Activated naive CD4-positive, alpha-beta T cell treated with Interleukin-2 at 50 U/mL for 16 hours (primary cell): ENCODE results near the gene ZNF148.
"Not testable (repeated sequence)": the region's sequence is repeated elsewhere in the genome, so short reads cannot be mapped to it uniquely, and the experiment has no call there.

ENCODE experiments used
- DNase-seq: peaks from one replicate; pipeline ENCODE4 v3.0.0-alpha.2; 2020

ZNF148 gene

DNA sequence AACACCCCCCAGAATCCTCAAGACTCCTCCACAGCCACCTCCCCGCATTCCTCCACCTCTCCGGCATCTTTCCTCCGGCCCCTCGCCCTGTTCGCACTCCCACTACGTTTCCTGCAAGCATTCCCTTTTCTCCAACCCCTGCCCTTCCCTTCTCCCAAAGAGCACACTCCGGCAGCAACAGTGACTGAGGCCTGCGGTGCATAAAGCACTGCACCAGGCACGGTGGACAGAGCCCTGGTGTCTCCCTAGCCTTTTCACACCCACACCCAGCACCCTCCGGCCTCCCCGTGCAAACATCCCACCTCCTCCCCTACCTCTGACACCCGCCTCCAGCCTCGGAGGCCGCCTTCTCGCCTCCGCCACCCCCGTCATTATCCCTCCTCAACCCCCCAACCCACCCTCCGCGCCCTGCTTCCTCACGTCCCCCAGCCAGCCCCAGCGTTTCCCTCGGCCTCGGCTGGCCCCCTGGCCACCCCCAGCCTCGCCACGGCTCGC, 577 bp downstream of the ZNF148 start:
- peak; percentile 41 for DNase-seq

DNA sequence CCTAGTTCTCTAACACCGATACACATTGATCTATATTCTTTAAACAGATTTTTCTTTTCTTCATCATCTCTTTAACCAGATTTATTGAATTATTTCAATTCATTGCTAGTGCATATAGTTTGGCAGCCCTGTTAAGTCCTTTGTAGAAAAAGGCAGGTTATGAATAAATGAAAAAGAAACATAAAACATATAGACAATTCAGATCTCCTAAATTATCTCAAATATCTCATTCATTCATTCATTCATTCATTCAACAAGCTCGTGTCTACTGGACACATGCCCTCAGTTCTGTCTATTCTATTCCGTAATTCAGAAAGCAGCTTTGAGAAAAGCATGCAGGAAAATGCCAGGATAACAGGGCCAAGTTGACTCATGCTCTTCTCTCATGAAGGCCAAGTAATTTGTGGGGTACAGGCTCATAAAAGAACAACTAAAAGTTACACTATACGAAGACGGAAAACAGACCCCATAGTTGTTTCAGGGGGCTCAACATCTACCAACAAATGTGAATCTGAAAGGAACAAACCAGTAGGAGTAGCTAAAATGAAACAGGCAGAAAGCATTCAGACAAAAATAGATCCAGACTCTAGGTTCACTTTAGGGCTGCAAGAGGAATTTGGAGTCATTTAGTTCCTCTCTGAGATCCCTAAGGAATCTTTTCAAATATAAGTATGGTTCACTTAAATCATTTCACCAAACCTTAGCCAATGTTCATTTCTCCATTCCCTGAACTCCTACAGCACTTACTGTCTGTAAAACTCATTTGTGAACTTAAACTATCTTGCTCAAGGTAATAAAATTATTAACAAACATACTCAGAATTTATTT, 7.5 kb downstream of the ZNF148 start:
- DNase-seq: no peak

DNA sequence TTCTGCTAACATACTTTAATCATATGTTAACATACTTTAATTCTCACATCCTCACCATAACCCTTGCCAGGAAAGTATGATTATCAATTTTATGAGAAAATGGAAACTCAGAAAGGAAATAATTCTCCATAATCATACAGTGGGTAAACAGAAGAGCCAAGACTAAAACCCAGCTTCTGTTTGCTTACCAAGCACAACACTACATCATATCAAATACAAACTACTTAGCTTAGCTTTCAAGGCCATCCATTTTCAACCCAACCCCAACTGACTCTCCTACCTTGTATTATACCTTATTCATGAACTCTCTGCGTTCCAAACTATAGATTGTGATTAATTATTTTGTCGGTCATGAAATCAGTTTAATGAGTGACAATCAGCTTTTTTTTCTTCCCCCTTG, 9.0 kb downstream of the ZNF148 start:
- DNase-seq: no peak

DNA sequence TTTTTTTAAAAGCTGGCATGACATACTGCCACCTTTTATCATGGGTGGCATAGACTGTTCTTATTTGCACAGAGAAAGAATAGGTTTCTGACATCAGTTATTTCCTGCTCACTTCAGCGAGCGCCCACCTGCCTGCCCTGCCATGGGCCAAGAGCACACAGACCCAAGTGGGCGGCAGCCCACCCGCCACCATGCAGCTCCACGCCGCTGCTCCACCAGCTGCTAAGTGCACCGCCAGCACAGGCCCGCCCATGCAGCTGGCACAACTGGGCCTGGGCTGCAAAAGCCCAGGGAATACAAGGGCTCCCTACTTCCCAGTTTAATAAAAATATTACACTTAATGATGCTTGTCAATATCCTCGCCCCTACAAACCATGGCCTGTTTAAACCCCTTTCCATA, 15.4 kb downstream of the ZNF148 start:
- DNase-seq: no peak

DNA sequence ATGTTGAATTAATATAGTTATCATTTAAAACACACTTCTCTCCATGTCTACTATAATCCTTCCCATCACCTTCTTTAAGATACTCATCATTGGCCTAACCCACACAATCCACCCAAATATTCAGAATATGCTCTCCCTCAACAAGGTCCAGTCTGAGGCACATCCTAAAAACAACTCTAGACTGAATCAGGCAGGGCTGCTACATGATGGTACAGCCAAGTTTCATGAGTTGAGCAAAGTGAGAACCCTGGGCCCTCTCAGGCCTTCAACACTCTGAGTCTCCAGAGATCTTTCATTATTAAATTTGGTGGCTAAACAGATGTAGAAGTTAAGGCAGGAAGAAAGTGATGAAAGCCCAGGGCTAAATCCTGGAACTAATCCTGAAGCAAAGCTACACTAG, 16.2 kb downstream of the ZNF148 start:
- DNase-seq: no peak

DNA sequence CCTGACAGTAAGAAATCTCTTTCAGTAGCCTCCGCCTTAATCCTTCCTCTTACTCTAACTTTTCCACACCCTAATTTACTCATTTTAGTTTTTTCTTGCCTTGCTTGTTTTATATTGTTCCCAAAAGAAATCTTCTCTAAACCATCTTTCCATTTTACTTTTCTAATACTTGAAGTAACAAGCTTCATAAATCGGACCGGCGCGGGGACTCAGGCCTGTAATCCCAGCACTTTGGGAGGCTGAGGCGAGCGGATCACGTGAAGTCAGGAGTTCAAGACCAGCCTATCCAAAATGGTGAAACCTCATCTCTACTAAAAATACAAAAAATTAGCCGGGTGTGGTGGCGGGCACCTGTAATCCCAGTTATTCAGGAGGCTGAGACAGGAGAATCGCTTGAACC, 17.3 kb downstream of the ZNF148 start:
- no peak for DNase-seq

DNA sequence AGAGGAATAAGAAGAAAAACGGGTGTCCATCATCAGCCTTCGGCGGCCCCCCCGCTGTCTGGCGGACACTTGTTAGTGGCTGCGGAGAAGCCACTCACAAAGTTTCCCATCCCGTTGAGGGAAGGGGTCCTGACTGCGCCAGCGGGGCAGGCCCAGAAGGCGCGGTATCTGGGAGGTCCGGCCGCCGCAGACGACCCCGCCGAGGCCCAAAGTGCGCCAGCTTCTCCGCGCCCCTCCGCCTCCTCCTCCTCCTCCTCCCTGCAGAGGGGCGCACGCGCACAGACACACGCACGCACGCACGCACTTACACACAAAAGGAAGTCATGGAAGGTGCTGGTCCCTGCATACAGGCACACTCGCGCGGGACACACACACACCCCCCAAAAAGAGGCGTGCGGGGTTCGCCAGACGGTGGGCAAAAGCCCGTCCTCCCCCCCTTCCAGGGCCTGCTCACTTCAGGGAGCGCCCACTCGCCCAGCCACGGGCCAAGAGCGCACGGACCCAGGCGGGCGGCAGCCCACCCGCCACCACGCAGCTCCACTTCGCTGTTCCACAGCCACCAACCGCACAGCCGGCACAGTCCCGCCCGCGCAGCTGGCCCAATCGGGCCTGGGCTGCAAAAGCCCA, 18.0 kb downstream of the ZNF148 start:
- peak; percentile 48 for DNase-seq

DNA sequence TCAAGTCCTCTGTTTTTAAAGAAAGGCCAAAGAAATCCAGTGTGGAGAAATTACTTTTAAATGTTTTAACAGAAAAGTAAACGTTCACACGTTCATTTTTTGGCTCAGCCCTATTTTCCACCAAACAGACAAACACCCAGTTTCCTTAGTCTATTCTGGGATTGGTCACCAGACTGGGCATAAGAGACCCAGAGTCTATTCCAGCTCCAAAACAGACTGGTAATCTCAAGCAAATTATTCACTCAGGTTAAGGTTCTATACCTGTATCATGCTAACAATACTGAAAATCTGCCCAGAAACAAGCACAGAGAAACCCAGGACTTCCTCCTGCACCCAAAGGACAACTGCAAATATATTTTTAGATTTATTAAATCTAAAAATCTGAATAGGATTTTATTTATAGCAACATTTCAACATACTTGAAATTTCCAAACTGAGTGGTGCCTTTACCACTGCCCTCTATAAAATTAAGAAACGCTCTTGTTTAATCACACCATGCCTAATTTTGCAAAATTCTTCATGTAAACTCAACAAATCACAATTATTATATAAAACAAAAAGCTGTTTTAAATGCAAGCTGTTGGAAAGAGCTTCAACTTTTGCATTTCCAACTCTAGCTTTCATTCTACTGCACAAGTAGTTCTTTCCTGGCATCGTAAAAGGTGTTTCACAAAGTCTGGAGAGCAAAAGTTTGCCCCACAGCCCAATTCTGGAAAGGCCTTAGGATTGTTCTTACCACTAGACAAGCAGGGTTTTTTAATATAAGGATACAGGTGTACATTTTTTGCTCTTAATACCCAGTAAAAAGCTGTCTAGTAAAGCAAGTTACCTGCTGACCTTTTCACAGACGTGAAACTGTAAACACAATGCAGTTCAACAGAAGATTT, 18.7 kb downstream of the ZNF148 start:
- no peak for DNase-seq

DNA sequence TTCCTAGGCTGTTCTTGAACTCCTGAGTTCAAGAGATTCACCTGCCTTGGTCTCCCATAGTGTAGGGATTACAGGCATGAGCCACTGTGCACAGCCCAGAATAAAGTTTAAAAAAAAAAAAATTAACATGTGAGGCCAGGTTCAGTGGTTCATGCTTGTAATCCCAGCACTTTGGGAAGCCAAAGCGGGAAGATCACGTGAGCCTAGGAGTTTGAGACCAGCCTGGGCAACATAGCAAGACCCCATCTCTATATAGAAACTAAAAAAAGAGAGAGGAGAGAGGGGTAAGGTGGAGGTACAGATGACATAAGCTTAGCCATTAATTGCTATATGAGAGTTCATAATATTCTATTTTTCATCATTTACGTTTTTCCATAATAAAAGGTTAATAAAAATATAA, 21.5 kb downstream of the ZNF148 start:
- no peak for DNase-seq

DNA sequence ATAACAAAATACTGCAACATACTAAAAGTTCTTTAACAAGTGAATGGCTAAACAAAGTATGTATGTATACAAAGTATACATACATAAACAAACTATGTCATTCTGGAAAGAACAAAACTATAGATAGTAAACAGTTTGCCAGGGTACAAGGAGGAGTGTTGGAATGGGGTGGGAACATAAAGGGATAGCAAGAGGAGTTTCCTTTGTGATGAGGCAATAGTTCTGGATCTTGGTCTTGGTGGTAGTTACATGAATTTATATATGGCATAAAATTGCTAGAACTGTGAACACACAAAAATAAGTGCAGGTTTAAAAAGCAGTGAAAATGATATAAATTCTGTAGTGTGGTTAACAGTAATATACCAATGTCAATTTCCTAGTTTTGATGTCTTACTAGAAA, 22.0 kb downstream of the ZNF148 start:
- DNase-seq: no peak

DNA sequence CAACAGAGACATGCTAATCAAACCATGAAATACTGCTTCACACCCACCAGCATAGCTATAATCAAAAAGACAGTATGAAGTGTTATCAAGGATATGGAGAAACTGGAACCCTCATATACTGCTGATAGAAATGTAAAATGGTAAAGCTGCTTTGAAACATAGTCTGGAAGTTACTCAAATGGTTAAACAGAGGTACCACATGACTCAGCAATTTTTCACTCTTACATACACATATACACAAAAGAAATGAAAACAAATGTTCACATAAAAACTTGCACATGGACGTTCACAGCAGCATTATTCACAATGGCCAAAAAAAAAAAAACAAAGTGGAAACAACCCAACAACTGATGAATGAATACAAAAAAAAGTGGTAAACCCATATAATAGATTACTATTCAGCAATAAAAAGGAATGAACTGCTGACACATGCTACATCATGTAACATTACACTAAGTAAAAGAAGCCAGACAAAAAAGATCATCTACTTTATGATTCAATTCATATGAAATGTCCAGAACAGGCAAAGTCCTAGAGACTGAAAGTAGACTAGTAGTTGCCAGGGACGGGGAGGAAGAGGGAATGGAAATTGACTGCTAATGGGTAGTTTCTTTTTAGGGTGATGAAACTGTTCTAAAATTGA, 23.2 kb downstream of the ZNF148 start:
- DNase-seq: no peak

DNA sequence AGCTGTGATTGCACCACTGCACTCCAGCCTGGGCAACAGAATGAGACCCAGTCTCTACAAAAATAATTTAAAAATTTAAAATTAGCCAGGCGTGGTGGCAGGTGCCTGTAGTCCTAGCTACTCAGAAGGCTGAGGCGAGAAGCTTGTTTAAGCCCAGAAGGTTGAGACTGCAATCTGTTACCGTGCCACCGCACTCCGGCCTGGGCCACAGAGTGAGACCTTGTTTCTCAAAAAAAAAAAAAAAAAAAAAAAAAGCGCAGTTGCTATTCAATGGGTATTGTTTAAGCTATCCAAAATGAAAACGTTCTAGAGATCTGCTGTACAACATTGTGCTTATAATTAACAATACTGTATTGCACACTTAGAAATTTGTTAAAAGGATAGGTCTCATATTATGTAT, 24.0 kb downstream of the ZNF148 start:
- DNase-seq: no peak

DNA sequence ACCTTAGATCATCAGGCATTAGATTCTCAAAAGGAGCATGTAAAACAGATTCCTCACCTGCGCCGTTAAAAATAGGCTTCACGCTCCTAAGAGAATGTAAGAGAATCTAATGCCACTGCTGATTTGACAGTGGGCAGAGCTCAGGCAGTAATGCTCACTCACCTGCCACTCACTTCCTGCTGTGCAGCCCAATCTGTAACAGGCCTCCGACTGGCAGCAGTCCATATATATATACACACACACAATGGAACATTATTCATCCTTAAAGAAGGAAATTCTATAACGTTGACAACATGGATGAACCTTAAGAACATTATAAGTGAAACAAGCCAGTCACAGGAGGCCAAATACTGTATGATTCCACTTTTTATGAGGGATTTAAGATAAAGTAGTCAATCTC, 24.5 kb downstream of the ZNF148 start:
- no peak for DNase-seq

DNA sequence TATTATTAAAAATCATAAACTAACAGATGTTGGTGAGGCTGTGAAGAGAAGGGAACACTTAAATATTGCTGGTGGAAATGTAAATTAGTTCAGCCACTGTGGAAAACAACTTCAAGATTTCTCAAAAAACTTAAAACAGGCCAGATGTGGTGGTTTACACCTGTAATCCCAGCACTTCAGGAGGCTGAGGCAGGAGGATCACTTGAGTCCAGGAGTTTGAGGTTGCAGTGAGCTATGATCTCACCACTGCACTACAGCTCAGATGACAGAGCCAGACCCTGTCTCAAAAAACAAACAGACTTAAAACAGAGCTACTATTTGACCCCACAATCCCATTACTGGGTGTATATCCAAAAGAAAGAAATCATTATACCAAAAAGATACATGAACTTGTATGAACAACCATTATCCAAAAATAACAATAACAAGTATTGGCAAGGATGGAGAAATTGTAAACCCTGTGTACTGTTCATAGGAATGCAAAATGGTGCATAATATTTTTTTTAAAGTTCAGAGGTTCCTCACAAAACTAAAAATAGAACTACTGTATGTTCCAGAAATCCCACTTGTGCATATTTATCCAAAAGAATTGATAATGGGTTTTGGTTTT, 25.5 kb downstream of the ZNF148 start:
- DNase-seq: no peak

DNA sequence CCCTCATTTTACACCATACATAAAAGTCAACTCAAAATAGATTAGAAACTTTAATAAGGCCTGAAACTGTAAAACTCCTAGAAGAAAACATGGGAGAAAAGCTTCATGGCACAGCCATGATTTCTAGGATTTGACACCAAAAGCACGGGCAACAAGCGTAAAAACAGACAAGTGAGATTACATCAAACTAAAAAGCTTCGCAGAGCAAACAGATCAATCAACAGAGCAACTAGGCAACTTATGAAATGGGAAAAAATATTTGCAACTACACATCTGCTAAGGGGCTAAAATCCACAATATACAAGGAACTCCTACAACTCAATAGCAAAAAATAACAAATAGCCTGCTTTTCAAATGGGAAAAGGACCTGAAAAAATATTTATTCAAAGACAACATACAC, 26.1 kb downstream of the ZNF148 start:
- no peak for DNase-seq

DNA sequence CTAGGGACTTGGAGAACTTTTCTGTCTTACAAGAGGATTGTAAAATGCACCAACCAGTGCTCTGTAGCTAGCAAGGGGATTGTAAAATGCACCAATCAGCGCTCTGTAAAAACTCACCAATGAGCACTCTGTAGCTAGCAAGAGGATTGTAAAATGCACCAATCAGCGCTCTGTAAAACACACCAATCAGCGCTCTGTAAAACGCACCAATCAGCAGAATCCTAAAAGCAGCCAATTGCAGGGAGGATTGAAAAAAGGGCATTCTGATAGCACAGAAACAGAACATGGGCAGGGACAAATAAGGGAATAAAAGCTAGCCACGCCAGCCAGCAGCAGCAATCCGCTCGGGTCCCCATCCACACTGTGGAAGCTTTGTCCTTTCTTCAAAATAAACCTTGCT, 31.8 kb downstream of the ZNF148 start:
- not testable (repeated sequence) for DNase-seq

DNA sequence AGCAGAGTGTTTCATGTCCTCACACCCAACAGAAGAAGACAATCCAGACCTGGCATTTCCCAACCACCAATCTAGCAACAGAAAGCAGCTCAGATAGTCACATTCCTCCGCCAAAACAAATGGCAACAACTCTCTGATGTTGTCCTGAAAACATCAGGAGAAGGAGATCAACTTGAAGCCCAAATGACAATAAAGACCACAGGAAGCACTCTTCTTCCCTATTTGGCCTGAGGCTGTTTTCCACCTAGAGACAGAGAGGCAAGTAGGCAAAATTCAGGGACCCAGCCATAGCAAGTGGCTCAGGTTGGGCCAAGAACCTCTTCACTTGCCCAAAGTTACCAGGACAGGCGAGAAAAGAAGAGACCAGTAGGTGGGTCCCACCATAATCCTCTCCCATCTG, 35.0 kb downstream of the ZNF148 start:
- DNase-seq: no peak

DNA sequence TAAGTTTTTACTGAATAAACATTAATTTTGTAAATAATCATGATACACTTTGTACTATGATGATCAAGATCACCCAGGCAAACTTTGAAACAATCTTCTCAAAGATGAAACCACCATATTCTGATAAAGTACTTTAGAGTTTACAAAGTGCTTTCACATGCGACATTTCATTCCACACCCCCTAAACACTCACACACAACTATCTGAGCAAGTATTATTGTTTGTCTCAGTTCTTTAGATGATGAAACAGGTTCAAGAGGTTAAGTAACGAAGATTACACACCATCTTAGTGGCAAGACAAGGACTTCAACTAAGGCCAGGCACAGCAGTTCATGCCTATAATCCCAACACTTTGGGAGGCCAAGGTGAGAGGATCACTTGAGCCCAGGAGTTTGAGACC, 37.6 kb downstream of the ZNF148 start:
- DNase-seq: no peak

DNA sequence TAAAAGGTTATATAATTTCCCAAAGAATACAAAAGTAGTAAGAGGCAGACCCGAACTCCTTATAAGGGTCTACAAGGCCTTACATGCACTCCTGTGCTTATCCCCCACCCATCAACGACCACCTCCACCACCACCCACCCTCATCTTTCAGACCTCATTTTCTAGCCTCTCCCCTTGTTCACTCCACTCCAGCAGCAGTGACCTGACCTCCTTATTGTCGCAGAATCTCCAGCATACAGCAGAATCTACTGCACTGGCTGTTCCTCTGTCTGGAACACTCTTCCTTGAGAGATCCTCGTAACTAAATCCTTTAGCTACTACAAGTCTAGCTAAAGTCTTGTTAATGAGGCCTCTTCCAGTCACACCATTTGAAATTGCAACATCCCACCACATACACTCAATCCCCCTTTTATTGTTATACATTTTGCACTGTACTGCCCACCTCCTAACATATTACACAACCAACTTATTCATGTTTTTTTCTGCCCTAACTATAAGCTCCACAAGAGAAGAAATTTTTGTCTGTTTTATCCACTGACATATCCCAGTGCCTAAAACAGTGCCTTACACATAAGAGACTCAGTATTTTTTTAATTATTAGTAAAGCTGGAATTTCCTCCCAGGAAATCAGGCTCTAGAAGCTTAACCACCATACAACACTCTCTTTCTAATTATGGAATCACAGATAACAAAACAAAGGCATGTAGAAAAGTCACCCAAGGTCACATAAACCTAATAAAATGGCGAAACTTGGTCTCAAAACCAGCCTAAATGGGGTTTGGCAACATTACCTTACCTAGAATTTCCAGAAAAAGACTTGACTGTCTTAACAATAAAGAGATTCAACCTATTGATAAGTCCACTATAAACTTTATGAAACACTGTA, 40.2 kb downstream of the ZNF148 start:
- no peak for DNase-seq

DNA sequence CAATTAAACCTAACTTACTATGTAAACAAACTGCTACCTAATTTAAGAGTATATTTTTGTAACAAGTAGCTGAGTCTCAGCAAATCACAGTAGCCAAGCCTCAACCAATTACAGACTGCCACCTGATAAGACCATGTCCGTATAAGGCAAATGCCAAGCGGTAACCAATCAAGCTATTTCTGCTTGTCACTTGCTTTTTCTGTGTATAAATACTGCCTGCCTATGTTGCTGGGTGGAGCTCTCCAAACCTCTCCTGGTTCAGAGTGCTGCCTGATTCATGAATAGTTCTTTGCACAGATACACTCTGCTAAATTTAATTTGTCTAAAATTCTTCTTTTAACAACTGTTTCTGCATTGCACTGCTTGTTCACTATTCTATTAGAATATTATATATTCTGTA, 42.6 kb downstream of the ZNF148 start:
- DNase-seq: no peak

DNA sequence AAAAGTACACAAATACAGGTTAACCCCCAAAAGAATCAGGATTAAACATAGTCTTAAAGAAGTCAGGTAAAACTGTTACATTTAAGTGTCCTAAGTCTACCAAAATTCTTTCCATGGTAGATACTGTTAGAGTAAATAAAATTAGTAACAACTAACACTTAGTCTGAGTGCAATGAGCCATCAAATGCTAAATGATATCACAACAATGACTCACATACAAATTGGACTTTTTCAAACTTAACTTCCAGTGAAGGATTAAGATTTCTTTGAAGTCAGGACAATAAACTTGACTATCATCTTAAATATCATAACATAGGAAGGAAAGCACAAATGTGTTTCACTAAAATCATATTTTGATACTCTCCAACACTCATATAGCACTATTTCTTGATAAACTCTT, 43.9 kb downstream of the ZNF148 start:
- no peak for DNase-seq

DNA sequence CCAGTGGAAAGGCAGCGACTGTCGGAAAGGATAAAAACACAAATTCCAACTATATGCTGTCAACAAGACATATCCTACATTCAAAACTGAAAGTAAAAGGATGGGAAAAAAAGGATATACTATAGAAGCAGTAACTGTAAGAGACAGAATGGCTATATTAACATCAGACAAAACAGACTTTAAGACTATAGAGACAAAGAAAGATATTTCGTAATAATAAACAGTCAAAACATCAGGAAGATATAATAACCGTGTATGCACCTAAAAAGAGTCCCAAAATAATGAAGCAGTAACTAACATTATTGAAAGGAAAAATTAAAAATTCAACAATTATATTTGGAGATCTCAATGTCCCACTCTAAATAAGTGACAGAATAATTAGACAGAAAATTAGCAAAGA, 48.2 kb downstream of the ZNF148 start:
- DNase-seq: no peak
